Ovary (tissue), 3 donors: ENCODE data around the gene SETBP1.

Source experiments
- CTCF ChIP-seq, 3 donors: fragments of 450-650 bp in 2 of 3; fragments of 200-600 bp in 1 of 3; IDR thresholded peaks; one replicate each; pipeline versions ENCODE4 v1.5.1 to v1.8.0; 2016 to 2022; ENCODE audit warnings: antibody characterized with exemption in 3 of 3, mild to moderate bottlenecking in 1 of 3
- EP300 ChIP-seq: sonication (generic); formaldehyde crosslinking; IDR thresholded peaks from one replicate; pipeline ENCODE4 v1.6.1; 2017; ENCODE audit warnings: antibody characterized with exemption
- POLR2A ChIP-seq: fragments of 450-650 bp; IDR thresholded peaks from one replicate; pipeline ENCODE4 v1.6.1; 2017; ENCODE audit warnings: antibody characterized with exemption, mild to moderate bottlenecking, moderate library complexity
- donor health status: DM: no; HTN: no; CAD: no.

DNA sequence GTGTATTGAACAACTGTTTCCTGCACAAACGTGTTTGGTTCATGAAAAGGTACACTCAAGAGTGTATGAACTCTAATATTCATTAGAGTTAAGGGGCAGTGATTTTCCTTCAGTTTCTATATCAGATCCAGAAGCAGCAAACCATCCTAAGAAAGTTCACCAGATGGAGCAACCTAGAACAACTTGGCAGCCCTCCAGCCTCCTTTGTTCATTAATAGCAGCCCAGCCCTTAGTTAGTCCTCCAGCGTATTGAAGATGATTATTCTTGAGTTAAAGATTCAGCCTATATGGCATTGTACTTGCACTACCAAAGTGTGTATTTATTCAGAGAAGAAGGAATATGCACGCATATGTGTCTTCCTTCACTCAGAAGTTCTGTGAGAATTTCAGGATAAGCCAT is 365.5 kb downstream of the SETBP1 start:
- no peak for TF ChIP-seq CTCF (IDR thresholded peaks at IDR 0.05)
- no peak for TF ChIP-seq POLR2A
- no peak for TF ChIP-seq EP300
